GM03348 (cell line): Measurements from ENCODE around the gene STK35.

ENCODE experiments used
- DNase-seq: peaks from one replicate; pipeline ENCODE4 v3.0.0; 2012; ENCODE audit warnings: low spot score

STK35 gene

DNA sequence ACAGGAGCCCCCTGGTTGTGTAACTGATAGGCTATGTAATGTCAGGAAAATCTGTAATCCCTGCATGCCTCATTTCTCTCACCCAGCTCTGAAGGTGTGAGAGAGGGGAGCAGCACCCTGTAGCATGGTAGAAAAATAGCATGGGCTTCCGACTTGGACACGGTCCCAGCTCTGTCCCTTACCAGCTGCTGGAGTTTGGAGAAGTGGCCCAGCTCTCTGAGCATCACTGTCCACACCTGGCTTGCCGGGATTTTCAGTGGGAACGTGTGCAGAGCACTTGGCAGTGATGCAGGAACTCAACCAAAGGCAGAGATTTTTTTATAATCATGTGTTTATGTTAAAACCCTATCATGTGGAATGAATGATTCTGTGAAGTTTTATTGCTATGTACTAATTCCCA is 34.6 kb downstream of the STK35 start:
- DNase-seq, result no peak

DNA sequence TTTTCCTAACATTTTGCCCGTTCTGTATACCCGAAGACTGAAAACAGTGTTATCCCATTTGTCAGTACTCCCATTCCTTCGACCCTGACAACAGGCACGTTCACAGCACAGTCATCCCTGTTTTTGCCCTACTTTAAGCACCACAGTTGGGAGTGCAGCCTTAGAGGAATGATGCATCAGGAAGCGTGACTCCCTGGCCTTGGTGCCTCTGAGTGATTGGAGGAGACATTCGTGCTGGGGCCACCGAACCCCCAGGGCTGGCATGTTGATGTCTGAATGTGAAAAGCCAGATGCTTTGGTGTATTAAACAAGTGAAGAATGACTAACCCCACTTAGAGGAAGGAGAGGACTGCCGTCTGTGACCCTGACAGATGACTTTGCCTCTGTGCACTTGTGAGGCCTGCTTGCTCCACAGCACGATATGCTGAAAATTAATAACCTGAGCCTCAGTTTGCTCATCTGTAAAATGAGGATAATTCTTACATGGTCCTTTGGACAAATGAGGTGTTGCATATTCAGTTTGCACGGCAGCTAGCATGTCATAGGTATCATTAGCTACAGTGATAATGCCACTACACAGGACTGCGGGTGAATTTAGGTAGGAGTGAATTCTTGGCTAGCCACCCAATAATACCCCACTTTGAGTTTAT is 36.0 kb downstream of the STK35 start:
- peak; percentile 83 for DNase-seq

GRCh38 chr20:2138396-2138795 is 36.8 kb downstream of the STK35 start:
- DNase-seq, result no peak

- no peak for DNase-seq
These were observed 37.6 kb downstream of the STK35 start for GRCh38 chr20:2139250-2139649.

- no peak for DNase-seq
These were observed 38.1 kb downstream of the STK35 start for GRCh38 chr20:2139736-2140135.

- DNase-seq, result peak; percentile 42
These were observed 38.9 kb downstream of the STK35 start for GRCh38 chr20:2140561-2140960.

- DNase-seq, result no peak
These were observed 40.3 kb downstream of the STK35 start for GRCh38 chr20:2141600-2142575.

GRCh38 chr20:2142649-2143048 is 41.0 kb downstream of the STK35 start:
- DNase-seq, result no peak

- no peak for DNase-seq
These were observed 42.0 kb downstream of the STK35 start for GRCh38 chr20:2143594-2143993.

DNA sequence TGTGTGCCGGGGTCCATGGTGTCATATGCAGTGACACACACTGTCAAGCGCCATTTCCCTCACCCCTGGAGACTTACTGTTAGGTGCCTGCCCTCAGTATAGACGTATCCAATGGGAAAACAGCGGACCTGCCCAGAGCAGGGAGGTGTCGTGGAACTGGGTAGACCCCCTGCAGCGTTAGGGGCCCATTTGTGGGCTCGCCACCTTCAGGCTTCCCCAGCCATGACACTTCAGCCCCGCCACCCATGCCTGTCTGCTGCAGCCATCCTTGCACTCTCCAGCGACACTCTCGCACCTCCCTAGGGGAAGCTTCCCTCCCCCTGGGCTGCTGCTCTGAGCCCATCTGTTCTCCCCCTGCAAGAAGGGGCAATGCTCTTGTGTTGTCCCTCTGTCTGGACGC is 43.2 kb downstream of the STK35 start:
- DNase-seq, result no peak

- peak; percentile 42 for DNase-seq
These were observed 43.7 kb downstream of the STK35 start for GRCh38 chr20:2145376-2145775.

GRCh38 chr20:2146080-2146867 is 44.6 kb downstream of the STK35 start:
- DNase-seq, result no peak

GRCh38 chr20:2149507-2149906 is 47.9 kb downstream of the STK35 start:
- no peak for DNase-seq

- DNase-seq, result no peak
These were observed 49.0 kb downstream of the STK35 start for GRCh38 chr20:2150660-2151059.

DNA sequence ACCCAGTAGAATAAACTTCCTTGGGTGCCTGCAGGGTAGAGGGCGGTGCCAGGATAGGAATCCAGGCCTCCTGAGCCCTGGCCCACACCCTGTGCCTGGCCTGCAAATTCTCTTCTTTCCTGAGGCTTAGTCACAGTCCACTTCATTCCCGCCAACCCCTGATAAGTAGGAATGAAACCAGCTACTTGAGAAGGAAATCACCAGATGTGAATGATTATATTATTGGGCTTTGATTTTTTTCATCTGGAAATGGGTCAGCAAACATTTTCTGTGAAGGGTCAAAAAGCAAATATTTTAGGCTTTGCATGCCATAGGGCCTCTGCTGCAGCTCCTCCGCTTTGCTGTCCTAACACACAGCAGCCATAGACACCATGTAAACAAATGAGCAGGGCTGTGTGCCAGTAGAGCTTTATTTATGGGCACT is 50.2 kb downstream of the STK35 start:
- peak; percentile 88 for DNase-seq

GRCh38 chr20:2152317-2152716 is 50.7 kb downstream of the STK35 start:
- no peak for DNase-seq

DNA sequence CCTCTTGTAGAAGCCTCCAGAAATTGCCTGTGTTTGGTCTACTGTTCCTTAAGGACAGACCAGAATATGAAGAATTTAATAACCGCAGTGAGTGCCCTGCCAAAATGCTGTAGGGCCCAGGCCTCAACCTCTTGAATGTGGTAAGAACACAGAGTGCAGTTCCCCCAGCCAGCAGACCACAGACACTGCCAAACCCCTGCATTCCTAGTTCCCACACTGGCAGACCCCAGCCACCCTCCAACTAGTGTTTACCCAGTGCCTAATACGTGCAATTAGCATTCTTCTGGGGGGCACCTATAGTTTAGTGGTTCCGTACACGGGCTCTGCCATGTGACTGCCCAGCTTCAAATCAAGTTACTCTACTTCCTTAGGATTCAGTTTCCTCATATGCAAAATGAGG is 51.7 kb downstream of the STK35 start:
- DNase-seq, result no peak

DNA sequence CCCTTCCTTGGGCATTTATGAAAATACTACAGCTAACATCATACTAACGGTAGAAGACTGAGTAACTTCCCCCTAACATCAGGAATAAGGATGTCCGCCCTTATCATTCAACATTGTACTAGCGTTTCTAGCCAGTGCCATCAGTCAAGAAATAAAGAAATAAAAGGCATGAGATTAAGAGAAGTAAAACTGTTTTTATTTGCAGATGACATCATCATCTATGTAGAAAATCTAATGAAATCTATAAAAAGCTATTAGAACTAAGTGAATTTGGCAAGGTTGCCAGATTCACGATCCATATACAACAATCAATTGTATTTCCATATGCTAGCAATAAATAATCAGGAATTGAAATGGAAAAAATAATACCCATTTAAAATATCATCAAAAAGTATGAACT is 54.6 kb downstream of the STK35 start:
- DNase-seq, result no peak

DNA sequence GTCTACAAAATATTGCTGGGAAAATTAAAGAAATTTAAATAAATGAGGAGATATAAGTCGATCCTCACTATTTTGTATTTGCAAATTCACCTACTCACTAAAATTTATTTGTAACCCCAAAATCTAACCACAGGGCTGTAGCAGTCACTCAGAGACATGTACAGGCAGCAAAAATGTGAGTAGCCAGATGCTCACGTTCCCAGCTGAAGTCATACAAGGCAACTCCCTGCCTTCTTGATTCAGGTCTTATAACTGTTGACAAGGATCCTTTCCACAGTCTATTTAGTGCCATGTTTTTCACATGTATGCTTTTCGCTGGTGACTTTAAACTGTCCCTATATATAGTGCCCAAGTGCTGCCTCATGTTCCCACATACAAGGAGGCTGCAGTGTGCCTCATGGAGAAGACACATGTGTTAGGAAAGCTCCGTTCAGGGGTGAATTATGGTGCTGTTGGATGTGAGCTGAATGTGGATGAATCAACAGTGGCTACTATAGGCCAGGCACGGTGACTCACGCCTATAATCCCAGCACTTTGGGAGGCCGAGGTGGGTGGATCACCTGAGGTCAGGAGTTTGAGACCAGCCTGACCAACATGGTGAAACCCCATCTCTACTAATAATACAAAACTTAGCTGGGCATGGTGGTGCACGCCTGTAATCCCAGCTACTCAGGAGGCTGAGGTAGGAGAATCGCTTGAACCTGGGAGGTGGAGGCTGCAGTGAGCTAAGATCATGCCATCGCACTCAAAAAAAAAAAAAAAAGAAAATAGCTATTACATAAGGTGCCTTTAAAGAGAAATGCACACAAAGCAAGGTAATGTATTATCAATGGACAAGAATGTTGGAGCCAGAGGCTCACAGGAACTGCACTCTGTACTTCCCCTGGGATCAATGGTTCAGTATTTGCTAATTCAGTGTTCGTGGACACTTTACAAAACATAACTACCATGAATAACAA is 55.3 kb downstream of the STK35 start:
- no peak for DNase-seq

- DNase-seq, result no peak
These were observed 60.6 kb downstream of the STK35 start for GRCh38 chr20:2162125-2162822.

- DNase-seq, result no peak
These were observed 61.2 kb downstream of the STK35 start for GRCh38 chr20:2162823-2163166.
